Body of pancreas (tissue), 4 donors: ENCODE data around the gene MAN2A1.

Experiments used
- POLR2A ChIP-seq, 3 donors: fragments of 450-650 bp; IDR thresholded peaks; one replicate each; pipeline ENCODE4 v1.6.1; 2016; ENCODE audit warnings: antibody characterized with exemption in 3 of 3, mild to moderate bottlenecking in 2 of 3
- TF ChIP-seq, protein P1 (sequence below), 7 experiments: fragments of 450-650 bp in 4 of 7; fragments of 200-600 bp in 3 of 7; sonication (generic) in 3 of 7; IDR thresholded peaks; one replicate each; pipeline ENCODE4 v1.5.1; 2016 to 2019; ENCODE audit warnings: antibody characterized with exemption in 7 of 7

- TF ChIP-seq, protein P1, sequence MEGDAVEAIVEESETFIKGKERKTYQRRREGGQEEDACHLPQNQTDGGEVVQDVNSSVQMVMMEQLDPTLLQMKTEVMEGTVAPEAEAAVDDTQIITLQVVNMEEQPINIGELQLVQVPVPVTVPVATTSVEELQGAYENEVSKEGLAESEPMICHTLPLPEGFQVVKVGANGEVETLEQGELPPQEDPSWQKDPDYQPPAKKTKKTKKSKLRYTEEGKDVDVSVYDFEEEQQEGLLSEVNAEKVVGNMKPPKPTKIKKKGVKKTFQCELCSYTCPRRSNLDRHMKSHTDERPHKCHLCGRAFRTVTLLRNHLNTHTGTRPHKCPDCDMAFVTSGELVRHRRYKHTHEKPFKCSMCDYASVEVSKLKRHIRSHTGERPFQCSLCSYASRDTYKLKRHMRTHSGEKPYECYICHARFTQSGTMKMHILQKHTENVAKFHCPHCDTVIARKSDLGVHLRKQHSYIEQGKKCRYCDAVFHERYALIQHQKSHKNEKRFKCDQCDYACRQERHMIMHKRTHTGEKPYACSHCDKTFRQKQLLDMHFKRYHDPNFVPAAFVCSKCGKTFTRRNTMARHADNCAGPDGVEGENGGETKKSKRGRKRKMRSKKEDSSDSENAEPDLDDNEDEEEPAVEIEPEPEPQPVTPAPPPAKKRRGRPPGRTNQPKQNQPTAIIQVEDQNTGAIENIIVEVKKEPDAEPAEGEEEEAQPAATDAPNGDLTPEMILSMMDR (IDR thresholded peaks at IDR 0.05): no peak
- TF ChIP-seq POLR2A (IDR thresholded peaks at IDR 0.05): no peak
Measured at GRCh38 chr5:109859537-109859936, 169.8 kb downstream of the MAN2A1 start.
